Transverse colon (tissue), 4 donors: Measurements from ENCODE around the gene CKLF. TPM values are rescaled to one million over a fixed set of nuclear protein-coding genes. Genes with fewer than 3 reads are reported as not detected.

Source experiments
- DNase-seq: peaks from one replicate; pipeline ENCODE4 v3.0.0-alpha.2; 2019
- H3K27ac ChIP-seq, 4 donors: fragments of 200-600 bp; sonication (generic); 2 replicates each; pipeline ENCODE4 v1.5.1; 2016 to 2018; ENCODE audit warnings: inconsistent platforms in 4 of 4
- H3K27me3 ChIP-seq: fragments of 200-600 bp; sonication (generic); 2 replicates; pipeline ENCODE4 v1.5.1; 2017; ENCODE audit warnings: inconsistent platforms
- H3K36me3 ChIP-seq, 4 donors: fragments of 200-600 bp; sonication (generic); 2 replicates each; pipeline ENCODE4 v1.5.1; 2017 to 2019; ENCODE audit warnings: inconsistent platforms in 4 of 4
- H3K4me1 ChIP-seq, 4 donors: fragments of 200-600 bp; sonication (generic); 2 replicates each; pipeline ENCODE4 v1.5.1; 2017 to 2020; ENCODE audit warnings: inconsistent platforms in 4 of 4
- H3K4me3 ChIP-seq, 4 donors: fragments of 200-600 bp; sonication (generic); 1 replicate in 1 of 4; 2 replicates in 3 of 4; pipeline versions ENCODE4 v1.5.1 to v1.6.1; 2017 to 2019; ENCODE audit warnings: inconsistent platforms in 4 of 4
- H3K9me3 ChIP-seq, 2 donors: fragments of 200-600 bp; sonication (generic); 2 replicates each; pipeline ENCODE4 v1.5.1; 2017 to 2019; ENCODE audit warnings: inconsistent platforms in 2 of 2
- CTCF ChIP-seq, 5 experiments: fragments of 200-600 bp in 3 of 5; fragments of 450-650 bp in 2 of 5; sonication (generic) in 3 of 5; IDR thresholded peaks; 1 replicate in 2 of 5; 2 replicates in 3 of 5; pipeline ENCODE4 v1.5.1; 2016 to 2017; ENCODE audit warnings: antibody characterized with exemption in 5 of 5, inconsistent platforms in 3 of 5, mild to moderate bottlenecking in 2 of 5, moderate library complexity in 1 of 5
- EP300 ChIP-seq: sonication (generic); formaldehyde crosslinking; IDR thresholded peaks from one replicate; pipeline ENCODE4 v1.6.1; 2017; ENCODE audit warnings: antibody characterized with exemption, low read depth
- POLR2A ChIP-seq: fragments of 450-650 bp; IDR thresholded peaks from one replicate; pipeline ENCODE4 v1.6.1; 2016; ENCODE audit warnings: antibody characterized with exemption, mild to moderate bottlenecking, moderate library complexity
- POLR2AphosphoS5 ChIP-seq, 3 donors: sonication (generic); formaldehyde crosslinking; IDR thresholded peaks; one replicate each; pipeline ENCODE4 v1.6.1; 2016; ENCODE audit warnings: antibody characterized with exemption in 3 of 3
- WGBS, 2 donors: methylation state at CpG; one replicate each; pipeline ENCODE4 v1.1.5; 2018; ENCODE audit warnings: low coverage in 1 of 2; 5-methylcytosine and 5-hydroxymethylcytosine counted together
- in situ Hi-C, 4 donors: fragments of 200-750 bp; cut with MboI; loops; one replicate each; pipeline versions ENCODE4 v1.15.0 to v1.15.1; 2017; ENCODE audit warnings: low sequenced_read_pairs in 3 of 4, low pct_ligation_motif_present in 1 of 4, low pct_unique_long_range_greater_than_20kb in 1 of 4
- intact Hi-C: fragments of 100-400 bp; cut with DNase I; formaldehyde crosslinking; loops from one replicate; pipeline ENCODE4 v1.15.1; 2023; ENCODE audit warnings: low total_unique reads
- total RNA-seq, 4 donors: library from RNA; depleted of rRNA; stranded (reverse); fragments of >200 nt; gene quantifications; one replicate each; pipeline ENCODE4 v1.1.0, GENCODE V29; 2016

The CKLF gene
- total RNA-seq, 4 donors from 2014 or later, result 25.3 to 108 (median 39.1) TPM

GRCh38 chr16:66537236-66537635, 15.1 kb upstream of the CKLF start:
- peaks cover 0 to 4% (median 0%) of the 10 kb centered on the region in 4 donors for H3K4me1 ChIP-seq
- intact Hi-C loops (no loop called here), in situ Hi-C loops (no loop called here)
- H3K27ac ChIP-seq, result no peak overlapping the region
- H3K9me3 ChIP-seq, result no peaks in the 10 kb centered on the region
- WGBS, 2 donors, result 93% methylated on average over 2 of the region's 2 CpGs; no CpG with 5 or more reads in 1 of the 2 donors
- no peak for DNase-seq
- peaks cover 0 to 10% (median 0%) of the 10 kb centered on the region in 4 donors for H3K36me3 ChIP-seq
- no peaks in the 10 kb centered on the region for H3K27me3 ChIP-seq
- H3K4me3 ChIP-seq, result no peak overlapping the region
- no peak for TF ChIP-seq CTCF (IDR thresholded peaks at IDR 0.05)
- TF ChIP-seq EP300, result no peak
- no peak for TF ChIP-seq POLR2AphosphoS5 (IDR thresholded peaks at IDR 0.05)

GRCh38 chr16:66538910-66539309, 13.5 kb upstream of the CKLF start:
- Histone ChIP-seq H3K36me3 (peaks cover 0 to 10% (median 4%) of the 10 kb centered on the region in 4 donors), H3K4me1 (peaks cover 0 to 4% (median 0%) of the 10 kb centered on the region in 4 donors), H3K4me3 (no peak overlapping the region), H3K27ac (no peak overlapping the region), H3K27me3 (no peaks in the 10 kb centered on the region), H3K9me3 (no peaks in the 10 kb centered on the region)
- WGBS, 2 donors, result 70 to 88% methylated on average over 2 to 5 of the region's 5 CpGs
- TF ChIP-seq POLR2AphosphoS5 (IDR thresholded peaks at IDR 0.05) (no peak), POLR2A (no peak), EP300 (no peak), CTCF (IDR thresholded peaks at IDR 0.05) (no peak)
- intact Hi-C loops, result no loop called here
- DNase-seq, result no peak
- in situ Hi-C loops, result no loop called here

- Histone ChIP-seq H3K4me1 (peaks cover 0 to 4% (median 0%) of the 10 kb centered on the region in 4 donors), H3K27me3 (no peaks in the 10 kb centered on the region), H3K27ac (no peak overlapping the region), H3K36me3 (peaks cover 0 to 10% (median 4%) of the 10 kb centered on the region in 4 donors), H3K4me3 (no peak overlapping the region), H3K9me3 (no peaks in the 10 kb centered on the region)
- 60 to 86% methylated on average over 1 to 3 of the region's 3 CpGs for WGBS, 2 donors
- in situ Hi-C loops (no loop called here), intact Hi-C loops (no loop called here)
- DNase-seq, result no peak
- TF ChIP-seq EP300, result no peak
- no peak for TF ChIP-seq CTCF (IDR thresholded peaks at IDR 0.05)
- no peak for TF ChIP-seq POLR2AphosphoS5 (IDR thresholded peaks at IDR 0.05)
- TF ChIP-seq POLR2A, result no peak
Measured at GRCh38 chr16:66539623-66540469, 12.5 kb upstream of the CKLF start.

- 78 to 91% methylated on average over 11 to 18 of the region's 18 CpGs for WGBS, 2 donors
- Histone ChIP-seq H3K27me3 (no peaks in the 10 kb centered on the region), H3K4me3 (no peak overlapping the region), H3K36me3 (peaks cover 0 to 7% (median 4%) of the 10 kb centered on the region in 4 donors), H3K27ac (no peak overlapping the region), H3K4me1 (peaks cover 0 to 4% (median 0%) of the 10 kb centered on the region in 4 donors), H3K9me3 (no peaks in the 10 kb centered on the region)
- DNase-seq, result no peak
- intact Hi-C loops, result no loop called here
- in situ Hi-C loops, result no loop called here
- TF ChIP-seq CTCF (IDR thresholded peaks at IDR 0.05), result no peak
Measured at GRCh38 chr16:66541388-66542355, 10.7 kb upstream of the CKLF start.
